Progenitor cell of endocrine pancreas (in vitro differentiated cells): ENCODE results near the gene PIK3CA. TPM values are rescaled to one million over a fixed set of nuclear protein-coding genes. Genes with fewer than 3 reads are reported as not detected.

ENCODE experiments used
- DNase-seq: peaks from one replicate; pipeline ENCODE4 v3.0.0; 2021; ENCODE audit warnings: low spot score; ENCODE audit not compliant: unreplicated experiment
- H3K27ac Mint-ChIP-seq: 2 replicates; pipeline ENCODE4 v1.8.0; 2021; ENCODE audit warnings: mild to moderate bottlenecking, moderate library complexity, mixed read lengths
- H3K27me3 Mint-ChIP-seq: 2 replicates; pipeline ENCODE4 v1.8.0; 2021; ENCODE audit warnings: mixed read lengths
- H3K36me3 Mint-ChIP-seq: 2 replicates; pipeline ENCODE4 v1.8.0; 2022; ENCODE audit warnings: mixed read lengths; ENCODE audit not compliant: insufficient read depth
- H3K4me1 Mint-ChIP-seq: 2 replicates; pipeline ENCODE4 v1.8.0; 2021; ENCODE audit warnings: low read depth, mixed read lengths
- H3K4me3 Mint-ChIP-seq: 2 replicates; pipeline ENCODE4 v1.8.0; 2021; ENCODE audit warnings: low read depth, mild to moderate bottlenecking, moderate library complexity, mixed read lengths
- H3K9me3 Mint-ChIP-seq: 2 replicates; pipeline ENCODE4 v1.8.0; 2021; ENCODE audit warnings: low read depth, mixed read lengths
- CTCF ChIP-seq: fragments of 200-600 bp; sonication (generic); IDR thresholded peaks from one replicate; pipeline ENCODE4 v1.5.0; 2021; ENCODE audit warnings: antibody characterized with exemption, mild to moderate bottlenecking; ENCODE audit not compliant: unreplicated experiment
- total RNA-seq: library from RNA; stranded (reverse); gene quantifications from 2 replicates; pipeline ENCODE4 v1.2.1, GENCODE V29; 2021

PIK3CA gene
- total RNA-seq, 1 donor from 2014 or later, result 19.2 TPM

GRCh38 chr3:179223548-179223947, 75.4 kb downstream of the PIK3CA start:
- Mint-ChIP-seq H3K4me3 (no peak overlapping the region), H3K36me3 (peaks cover 6% of the 10 kb centered on the region), H3K27me3 (no peaks in the 10 kb centered on the region), H3K4me1 (no peaks in the 10 kb centered on the region), H3K27ac (no peak overlapping the region), H3K9me3 (no peaks in the 10 kb centered on the region)
- TF ChIP-seq CTCF, result no peak
- DNase-seq, result no peak

GRCh38 chr3:179224584-179224983, 76.4 kb downstream of the PIK3CA start:
- H3K4me3 Mint-ChIP-seq, result no peak overlapping the region
- peaks cover 6% of the 10 kb centered on the region for H3K36me3 Mint-ChIP-seq
- H3K27ac Mint-ChIP-seq, result no peak overlapping the region
- H3K4me1 Mint-ChIP-seq, result no peaks in the 10 kb centered on the region
- H3K27me3 Mint-ChIP-seq, result no peaks in the 10 kb centered on the region
- H3K9me3 Mint-ChIP-seq, result no peaks in the 10 kb centered on the region
- DNase-seq, result no peak
- TF ChIP-seq CTCF, result no peak

- no peaks in the 10 kb centered on the region for H3K4me1 Mint-ChIP-seq
- no peaks in the 10 kb centered on the region for H3K27me3 Mint-ChIP-seq
- no peak overlapping the region for H3K27ac Mint-ChIP-seq
- H3K4me3 Mint-ChIP-seq, result no peak overlapping the region
- DNase-seq, result no peak
- no peaks in the 10 kb centered on the region for H3K9me3 Mint-ChIP-seq
- TF ChIP-seq CTCF, result no peak
- H3K36me3 Mint-ChIP-seq, result peaks cover 25% of the 10 kb centered on the region
Observed at GRCh38 chr3:179227349-179227748, 79.2 kb downstream of the PIK3CA start.

- no peak for TF ChIP-seq CTCF
- no peak overlapping the region for H3K4me3 Mint-ChIP-seq
- no peak for DNase-seq
- peaks cover 27% of the 10 kb centered on the region for H3K36me3 Mint-ChIP-seq
- peaks cover 2% of the 10 kb centered on the region for H3K4me1 Mint-ChIP-seq
- no peaks in the 10 kb centered on the region for H3K27me3 Mint-ChIP-seq
- no peaks in the 10 kb centered on the region for H3K9me3 Mint-ChIP-seq
- no peak overlapping the region for H3K27ac Mint-ChIP-seq
Observed at GRCh38 chr3:179229177-179229576, 81.0 kb downstream of the PIK3CA start.

- Mint-ChIP-seq H3K9me3 (no peaks in the 10 kb centered on the region), H3K27ac (no peak overlapping the region)
Observed at GRCh38 chr3:179233043-179233442, 84.9 kb downstream of the PIK3CA start.

More at GRCh38 chr3:179233043-179233442, 84.9 kb downstream of the PIK3CA start:
- no peak overlapping the region for H3K4me3 Mint-ChIP-seq
- H3K36me3 Mint-ChIP-seq, result peaks cover 27% of the 10 kb centered on the region
- no peak for DNase-seq
- no peak for TF ChIP-seq CTCF
- no peaks in the 10 kb centered on the region for H3K27me3 Mint-ChIP-seq
- H3K4me1 Mint-ChIP-seq, result peaks cover 14% of the 10 kb centered on the region
